HepG2 (cell line): ENCODE data around the gene ATP1A2. TPM values are rescaled to one million over a fixed set of nuclear protein-coding genes. Genes with fewer than 3 reads are reported as not detected.
A peak's percentile ranks its signal among the peaks of the same experiment; 100 is the strongest.

Experiments used
- ATAC-seq: fragments of 200-7000 bp; cut with Tn5 transposase; 3 replicates; pipeline ENCODE4 v1.9.1; 2020; ENCODE audit warnings: mild to moderate bottlenecking, moderate library complexity
- BruUV-seq: library from RNA; stranded (reverse); fragments of 400-500 nt; replicated peaks from 2 replicates; lab custom pipeline; 2021; lab: Mats Ljungman, UMichigan
- CTCF ChIA-PET: fragments of 300-600 bp; formaldehyde crosslinking; extraction: SDS; loops from one replicate; lab custom pipeline; 2021; ENCODE audit warnings: low total read pairs, inconsistent platforms, low intra/inter-chr PET ratio; lab: Yijun Ruan, JAX
- POLR2A ChIA-PET: fragments of 350-600 bp; sonication (Branson Sonifier 250); formaldehyde crosslinking; loops from one replicate; lab custom pipeline; 2020; ENCODE audit warnings: antibody characterized with exemption, inconsistent platforms; lab: Yijun Ruan, JAX
- DNase-seq: peaks from one replicate; pipeline ENCODE4 v3.0.0-alpha.2; 2015; ENCODE audit warnings: low spot score
- FAIRE-seq: peaks from 3 replicates; lab custom pipeline; 2011; peaks lifted over from hg19 to GRCh38; lab: Jason Lieb, UNC
- H2AFZ ChIP-seq: one replicate; pipeline ENCODE4 v1.6.1; 2011; ENCODE audit warnings: low read length, inconsistent platforms
- H3K27ac ChIP-seq: fragments of 300-600 bp; 3 replicates; pipeline ENCODE4 v1.8.0; 2011; ENCODE audit warnings: mixed run types, mild to moderate bottlenecking, mixed read lengths, low read length, inconsistent platforms; ENCODE audit not compliant: insufficient read depth; ENCODE audit errors: extremely low read length
- H3K27me3 ChIP-seq, 2 experiments: fragments of 200-600 bp in 1 of 2; 2 replicates in 1 of 2; 3 replicates in 1 of 2; pipeline versions ENCODE4 v1.6.0 to v1.8.0; 2011; ENCODE audit warnings: low read length in 2 of 2, mild to moderate bottlenecking in 2 of 2, moderate library complexity in 2 of 2, inconsistent platforms in 1 of 2; ENCODE audit not compliant: insufficient read depth in 2 of 2, control insufficient read depth in 1 of 2
- H3K36me3 ChIP-seq, 2 experiments: fragments of 200-600 bp in 1 of 2; replicated peaks in 1 of 2; 2 replicates in 1 of 2; 3 replicates in 1 of 2; pipeline versions ENCODE4 v1.5.1 to v1.8.0; 2011; ENCODE audit warnings: low read length in 2 of 2, inconsistent platforms in 1 of 2; ENCODE audit not compliant: insufficient read depth in 2 of 2, control insufficient read depth in 1 of 2
- H3K4me1 ChIP-seq: 2 replicates; pipeline ENCODE4 v1.5.1; 2012; ENCODE audit warnings: low read length, inconsistent platforms; ENCODE audit not compliant: insufficient read depth
- H3K4me2 ChIP-seq: 2 replicates; pipeline ENCODE4 v1.6.0; 2011; ENCODE audit warnings: low read depth, low read length, inconsistent platforms
- H3K4me3 ChIP-seq, 3 experiments: fragments of 200-600 bp in 1 of 3; sonication (generic), shearing (Covaris generic) in 1 of 3; replicated peaks in 1 of 3; 2 replicates each; pipeline ENCODE4 v1.5.1; 2011 to 2016; ENCODE audit warnings: low read length in 3 of 3, inconsistent platforms in 2 of 3, low read depth in 2 of 3, mild to moderate bottlenecking in 2 of 3, control low read depth in 1 of 3, mixed read lengths in 1 of 3; ENCODE audit not compliant: insufficient read depth in 1 of 3
- H3K79me2 ChIP-seq: one replicate; pipeline ENCODE4 v1.6.1; 2011; ENCODE audit warnings: low read length, inconsistent platforms; ENCODE audit not compliant: insufficient read depth
- H3K9ac ChIP-seq: 2 replicates; pipeline ENCODE4 v1.6.0; 2011; ENCODE audit warnings: mild to moderate bottlenecking, low read depth, low read length, inconsistent platforms; ENCODE audit not compliant: insufficient read depth
- H3K9me3 ChIP-seq: 2 replicates; pipeline ENCODE4 v1.5.1; 2012; ENCODE audit warnings: mild to moderate bottlenecking, low read length
- H4K20me1 ChIP-seq: 2 replicates; pipeline ENCODE4 v1.6.0; 2011; ENCODE audit warnings: inconsistent platforms, mild to moderate bottlenecking, low read length, moderate library complexity; ENCODE audit not compliant: insufficient read depth
- ARID2 ChIP-seq: sonication (generic); formaldehyde crosslinking; IDR thresholded peaks from 2 replicates; pipeline ENCODE4 v1.8.1; 2022; ENCODE audit warnings: mild to moderate bottlenecking, missing genetic modification reagents, borderline replicate concordance
- CEBPG ChIP-seq: IDR thresholded peaks from 2 replicates; pipeline ENCODE4 v1.6.1; 2016
- EED ChIP-seq: sonication (generic); formaldehyde crosslinking; IDR thresholded peaks from 2 replicates; pipeline ENCODE4 v1.5.0; 2020; ENCODE audit warnings: mild to moderate bottlenecking, missing genetic modification reagents
- ERF ChIP-seq: IDR thresholded peaks from 2 replicates; pipeline ENCODE4 v1.6.1; 2018; ENCODE audit warnings: missing biosample characterization, missing genetic modification reagents
- FOXJ3 ChIP-seq: sonication (generic); formaldehyde crosslinking; IDR thresholded peaks from 2 replicates; pipeline ENCODE4 v1.4.0; 2020; ENCODE audit warnings: missing genetic modification reagents, mild to moderate bottlenecking, borderline replicate concordance
- JUND ChIP-seq: sonication (generic); formaldehyde crosslinking; IDR thresholded peaks from 2 replicates; pipeline ENCODE4 v1.8.0; 2022; ENCODE audit warnings: mild to moderate bottlenecking, missing genetic modification reagents
- KMT2B ChIP-seq: IDR thresholded peaks from 2 replicates; pipeline ENCODE4 v1.6.1; 2016; ENCODE audit warnings: missing genetic modification reagents, missing compliant biosample characterization
- MLLT10 ChIP-seq: sonication (generic); formaldehyde crosslinking; IDR thresholded peaks from 2 replicates; pipeline ENCODE4 v1.4.0; 2020; ENCODE audit warnings: missing genetic modification reagents
- MZF1 ChIP-seq: sonication (generic); formaldehyde crosslinking; IDR thresholded peaks from 2 replicates; pipeline ENCODE4 v1.8.1; 2023; ENCODE audit warnings: mild to moderate bottlenecking, missing genetic modification reagents, borderline replicate concordance
- SRSF9 ChIP-seq: fragments of 200-400 bp; formaldehyde crosslinking; IDR thresholded peaks from 2 replicates; pipeline ENCODE4 v1.6.1; 2018; ENCODE audit warnings: borderline replicate concordance, mild to moderate bottlenecking, low read depth, low read length; ENCODE audit not compliant: insufficient read depth, poor library complexity, severe bottlenecking
- ZNF251 ChIP-seq: sonication (generic); formaldehyde crosslinking; IDR thresholded peaks from 2 replicates; pipeline ENCODE4 v1.9.0; 2021; ENCODE audit warnings: mild to moderate bottlenecking, missing genetic modification reagents
- ZNF451 ChIP-seq: sonication (generic); formaldehyde crosslinking; IDR thresholded peaks from 2 replicates; pipeline ENCODE4 v1.5.0; 2020; ENCODE audit warnings: mild to moderate bottlenecking, missing genetic modification reagents
- ZNF552 ChIP-seq: sonication (generic); formaldehyde crosslinking; IDR thresholded peaks from 2 replicates; pipeline ENCODE4 v1.9.0; 2022; ENCODE audit warnings: missing genetic modification reagents, mild to moderate bottlenecking, borderline replicate concordance
- ZNF766 ChIP-seq: sonication (generic); formaldehyde crosslinking; IDR thresholded peaks from 2 replicates; pipeline ENCODE4 v1.5.0; 2020; ENCODE audit warnings: missing genetic modification reagents, borderline replicate concordance
- WGBS: methylation state at CpG from one replicate; pipeline ENCODE4 v1.1.6; 2017; ENCODE audit warnings: low lambda C conversion rate; 5-methylcytosine and 5-hydroxymethylcytosine counted together
- in situ Hi-C: cut with HindIII; loops from 2 replicates; pipeline ENCODE4 v1.10.0; 2017; ENCODE audit warnings: low pct_unique_long_range_greater_than_20kb; ENCODE audit not compliant: extremely low pct_ligation_motif_present
- intact Hi-C: fragments of 100-400 bp; cut with micrococcal nuclease; formaldehyde crosslinking; loops from one replicate; pipeline ENCODE4 v1.10.0; 2022; ENCODE audit not compliant: unreplicated experiment
- polyA plus RNA-seq, 8 experiments: library from polyadenylated mRNA; depleted of rRNA in 3 of 8; stranded (reverse) in 7 of 8; unstranded in 1 of 8; fragments of >200 nt; fragmentation: Illumina TruSeq in 4 of 8; extraction: Trizol in 4 of 8; gene quantifications; 2 replicates each; pipeline versions ENCODE4 v1.2.1 to v1.2.3, GENCODE V29; 2011 to 2016; ENCODE audit warnings: low read depth in 4 of 8, missing spikeins in 1 of 8, mixed read lengths in 1 of 8; ENCODE audit not compliant: insufficient read depth in 1 of 8
- total RNA-seq, 5 experiments: library from RNA; depleted of rRNA; stranded (reverse); fragments of >200 nt; fragmentation: Illumina TruSeq; extraction: Trizol; gene quantifications; 2 replicates each; pipeline ENCODE4 v1.2.3, GENCODE V29; 2016; ENCODE audit warnings: low read depth in 1 of 5
- TF ChIP-seq, protein P1 (sequence below): sonication (generic); formaldehyde crosslinking; IDR thresholded peaks from 2 replicates; pipeline ENCODE4 v1.4.0; 2020; ENCODE audit warnings: missing genetic modification reagents, mild to moderate bottlenecking, borderline replicate concordance
- TF ChIP-seq, protein P2 (sequence below): sonication (generic); formaldehyde crosslinking; IDR thresholded peaks from 2 replicates; pipeline ENCODE4 v1.5.0; 2020; ENCODE audit warnings: missing genetic modification reagents, mild to moderate bottlenecking, borderline replicate concordance

The ATP1A2 gene
- total and polyA plus RNA-seq, 2 of the 13 experiments (the other 11 are each of a cell fraction or from before 2014, with no cell fraction given), result 0.16 TPM; not detected in 1

DNA sequence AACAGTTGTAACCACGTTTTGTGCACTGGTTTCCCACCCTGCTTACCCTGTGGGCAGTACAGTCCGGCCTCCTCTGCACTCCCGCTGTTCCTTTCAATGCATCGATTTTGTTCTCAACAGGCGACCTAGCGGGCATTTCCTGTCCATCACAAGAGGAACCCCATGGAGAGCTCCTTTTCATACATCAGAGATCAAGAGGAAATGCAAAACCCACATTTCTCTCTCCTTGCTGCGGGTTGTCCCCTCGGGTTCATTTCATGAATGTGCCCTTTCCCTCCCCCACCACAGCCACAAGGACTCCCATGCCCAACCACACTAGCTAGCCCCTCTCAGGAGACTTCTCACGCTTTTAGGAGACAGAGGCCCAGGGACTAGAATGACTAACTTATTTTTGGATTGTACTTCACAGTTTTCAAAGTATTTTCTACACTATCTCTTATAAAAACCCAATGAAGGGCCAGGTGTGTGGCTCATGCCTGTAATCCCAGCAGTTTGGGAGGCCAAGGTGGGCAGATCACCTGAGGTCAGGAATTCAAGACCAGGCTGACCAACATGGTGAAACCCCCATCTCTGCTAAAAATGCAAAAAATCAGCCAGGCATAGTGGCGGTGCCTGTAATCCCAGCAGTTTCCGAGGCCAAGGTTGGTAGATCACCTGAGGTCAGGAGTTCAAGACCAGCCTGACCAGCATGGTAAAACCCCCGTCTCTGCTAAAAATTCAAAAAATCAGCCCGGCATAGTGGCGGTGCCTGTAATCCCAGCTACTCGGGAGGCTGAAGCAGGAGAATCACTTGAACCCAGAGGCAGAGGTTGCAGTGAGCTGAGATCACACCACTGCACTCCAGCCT is 54.2 kb downstream of the ATP1A2 start:
- in situ Hi-C loops, result no loop called here
- H3K9ac ChIP-seq, result no peak overlapping the region
- CTCF ChIA-PET, result no interaction called here
- H2AFZ ChIP-seq, result no peak overlapping the region
- H4K20me1 ChIP-seq, result no peaks in the 10 kb centered on the region
- H3K4me1 ChIP-seq, result peaks cover 15% of the 10 kb centered on the region; the same call in 1 of the 2 replicates
- intact Hi-C loops, result no loop called here
- H3K9me3 ChIP-seq, result no peaks in the 10 kb centered on the region
- no TSS peak for BruUV-seq
- H3K27ac ChIP-seq, result no peak overlapping the region
- no peaks in the 10 kb centered on the region for H3K79me2 ChIP-seq
- WGBS, result 28% methylated on average over 15 of the region's 15 CpGs
- H3K27me3 ChIP-seq, result peaks cover 2 to 47% of the 10 kb centered on the region in 2 experiments; a peak in 3 of 5 replicates
- H3K4me3 ChIP-seq, result no peak overlapping the region
- FAIRE-seq (no peak), ATAC-seq (peak; percentile 71), DNase-seq (no peak)
- TF ChIP-seq CEBPG (CRISPR knock-in tag) (no peak), ZNF552 (CRISPR knock-in tag) (no peak), ERF (CRISPR knock-in tag) (no peak), JUND (CRISPR knock-in tag) (no peak), MLLT10 (CRISPR knock-in tag) (no peak), EED (CRISPR knock-in tag) (no peak), ARID2 (CRISPR knock-in tag) (no peak), ZNF251 (CRISPR knock-in tag) (no peak), KMT2B (CRISPR knock-in tag) (no peak), SRSF9 (no peak), MZF1 (no peak), ZNF451 (CRISPR knock-in tag) (no peak), FOXJ3 (no peak), ZNF766 (CRISPR knock-in tag) (no peak)
- TF ChIP-seq, protein P1, sequence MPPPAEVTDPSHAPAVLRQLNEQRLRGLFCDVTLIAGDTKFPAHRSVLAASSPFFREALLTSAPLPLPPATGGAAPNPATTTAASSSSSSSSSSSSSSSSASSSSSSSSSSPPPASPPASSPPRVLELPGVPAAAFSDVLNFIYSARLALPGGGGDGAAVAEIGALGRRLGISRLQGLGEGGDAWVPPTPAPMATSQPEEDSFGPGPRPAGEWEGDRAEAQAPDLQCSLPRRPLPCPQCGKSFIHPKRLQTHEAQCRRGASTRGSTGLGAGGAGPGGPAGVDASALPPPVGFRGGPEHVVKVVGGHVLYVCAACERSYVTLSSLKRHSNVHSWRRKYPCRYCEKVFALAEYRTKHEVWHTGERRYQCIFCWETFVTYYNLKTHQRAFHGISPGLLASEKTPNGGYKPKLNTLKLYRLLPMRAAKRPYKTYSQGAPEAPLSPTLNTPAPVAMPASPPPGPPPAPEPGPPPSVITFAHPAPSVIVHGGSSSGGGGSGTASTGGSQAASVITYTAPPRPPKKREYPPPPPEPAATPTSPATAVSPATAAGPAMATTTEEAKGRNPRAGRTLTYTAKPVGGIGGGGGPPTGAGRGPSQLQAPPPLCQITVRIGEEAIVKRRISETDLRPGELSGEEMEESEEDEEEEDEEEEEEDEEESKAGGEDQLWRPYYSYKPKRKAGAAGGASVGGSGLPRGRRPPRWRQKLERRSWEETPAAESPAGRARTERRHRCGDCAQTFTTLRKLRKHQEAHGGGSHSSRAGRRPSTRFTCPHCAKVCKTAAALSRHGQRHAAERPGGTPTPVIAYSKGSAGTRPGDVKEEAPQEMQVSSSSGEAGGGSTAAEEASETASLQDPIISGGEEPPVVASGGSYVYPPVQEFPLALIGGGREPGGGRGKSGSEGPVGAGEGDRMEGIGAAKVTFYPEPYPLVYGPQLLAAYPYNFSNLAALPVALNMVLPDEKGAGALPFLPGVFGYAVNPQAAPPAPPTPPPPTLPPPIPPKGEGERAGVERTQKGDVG (CRISPR knock-in tag), result no peak
- TF ChIP-seq, protein P2, sequence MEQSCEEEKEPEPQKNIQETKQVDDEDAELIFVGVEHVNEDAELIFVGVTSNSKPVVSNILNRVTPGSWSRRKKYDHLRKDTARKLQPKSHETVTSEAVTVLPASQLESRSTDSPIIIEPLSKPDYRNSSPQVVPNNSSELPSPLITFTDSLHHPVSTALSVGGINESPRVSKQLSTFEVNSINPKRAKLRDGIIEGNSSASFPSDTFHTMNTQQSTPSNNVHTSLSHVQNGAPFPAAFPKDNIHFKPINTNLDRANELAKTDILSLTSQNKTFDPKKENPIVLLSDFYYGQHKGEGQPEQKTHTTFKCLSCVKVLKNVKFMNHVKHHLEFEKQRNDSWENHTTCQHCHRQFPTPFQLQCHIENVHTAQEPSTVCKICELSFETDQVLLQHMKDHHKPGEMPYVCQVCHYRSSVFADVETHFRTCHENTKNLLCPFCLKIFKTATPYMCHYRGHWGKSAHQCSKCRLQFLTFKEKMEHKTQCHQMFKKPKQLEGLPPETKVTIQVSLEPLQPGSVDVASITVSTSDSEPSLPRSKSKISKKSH (CRISPR knock-in tag), result no peak
- H3K4me2 ChIP-seq, result no peak overlapping the region; the same call in 1 of the 2 replicates
- POLR2A ChIA-PET, result no interaction called here
- H3K36me3 ChIP-seq, result no peaks in the 10 kb centered on the region
